ENCODE measurements around the gene REM2.
"Not testable (repeated sequence)": the region's sequence is repeated elsewhere in the genome, so short reads cannot be mapped to it uniquely, and the experiment has no call there.

- not testable (repeated sequence) for TF ChIP-seq CTCF (optimal IDR thresholded peaks at IDR 0.05 in 1 of 3, IDR thresholded peaks at IDR 0.05 in 1 of 3, conservative IDR thresholded peaks at IDR 0.05 in 1 of 3; ENCODE audit: extremely low read depth in 1 of 3, insufficient read depth in 2 of 3, low read length in 3 of 3); EZH2 (IDR thresholded peaks at IDR 0.05; ENCODE audit: low read length)
Observed at GRCh38 chr14:22914836-22915235, 31.8 kb downstream of the REM2 start.
